Measurements from ENCODE around the gene WDFY2. TPM values are rescaled to one million over a fixed set of nuclear protein-coding genes. Genes with fewer than 3 reads are reported as not detected.

The WDFY2 gene
- total RNA-seq, 1 experiment from 2014 or later, result 14.1 TPM

GRCh38 chr13:51785712-51786424, 201.6 kb downstream of the WDFY2 start:
- no peak overlapping the region for H2AFZ ChIP-seq
- no TSS peak for BruUV-seq (replicated peaks)
- H3K9me3 ChIP-seq (ENCODE audit: insufficient read depth, low read depth), result no peaks in the 10 kb centered on the region

DNA sequence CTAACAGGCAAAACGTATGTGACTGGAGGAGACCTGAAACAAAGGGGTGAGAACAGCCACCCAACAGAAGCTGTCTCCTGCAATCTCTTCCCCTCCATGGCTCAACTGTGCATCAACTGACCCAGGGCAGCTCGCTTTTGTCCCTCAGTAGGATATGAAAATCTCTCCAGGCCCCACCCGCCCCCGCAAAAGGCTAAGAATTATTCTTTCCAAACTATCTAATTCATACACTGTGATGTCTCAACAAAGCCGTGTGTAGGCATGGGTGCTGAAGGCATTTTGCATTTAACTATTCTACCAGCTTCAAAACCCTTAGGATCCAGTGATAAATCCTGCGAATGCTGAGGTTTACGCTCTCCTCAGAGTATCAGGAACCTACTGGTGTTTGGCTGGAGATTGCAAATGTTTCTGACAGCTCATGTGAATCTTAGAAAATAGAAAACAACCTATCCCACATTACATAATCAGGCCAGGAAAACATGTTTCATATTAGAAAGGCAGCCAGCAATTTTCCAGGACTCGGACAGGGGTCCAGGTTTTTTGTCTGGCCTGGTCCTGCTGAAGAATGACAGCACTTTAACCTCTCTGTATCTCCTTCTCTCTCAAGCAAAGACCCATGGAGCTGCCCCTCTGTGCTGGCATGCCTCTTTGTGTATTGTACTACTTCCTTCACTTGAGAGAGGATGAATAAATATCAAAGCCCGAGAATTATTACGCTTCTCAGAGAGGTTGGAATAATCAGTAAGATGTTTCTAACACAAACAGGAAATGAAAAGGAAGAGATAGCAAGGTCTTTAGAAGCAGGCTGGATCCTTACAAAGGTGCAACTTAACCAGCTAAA, 202.4 kb downstream of the WDFY2 start:
- Histone ChIP-seq H3K9me3 (ENCODE audit: insufficient read depth, low read depth) (no peaks in the 10 kb centered on the region), H3K79me2 (ENCODE audit: low read depth) (no peaks in the 10 kb centered on the region), H3F3A (ENCODE audit: insufficient read depth, low read depth) (no peaks in the 10 kb centered on the region), H3K27ac (no peak overlapping the region), H3K4me1 (replicated peaks; ENCODE audit: insufficient read depth) (no peaks in the 10 kb centered on the region), H3K27me3 (ENCODE audit: insufficient read depth, low read depth) (no peaks in the 10 kb centered on the region), H3K4me2 (no peak overlapping the region), H4K20me1 (ENCODE audit: insufficient read depth) (no peaks in the 10 kb centered on the region), H3K9me2 (ENCODE audit: insufficient read depth) (no peaks in the 10 kb centered on the region; the same call in 1 of the 2 replicates), H3K4me3 (no peak overlapping the region), H2AFZ (no peak overlapping the region), H3K36me3 (ENCODE audit: low read depth) (no peaks in the 10 kb centered on the region)
- no peak for TF ChIP-seq CTCF (conservative IDR thresholded peaks at IDR 0.05)
- TF ChIP-seq EZH2 (IDR thresholded peaks at IDR 0.05; ENCODE audit: low read depth), result no peak
- ChIA-PET POLR2A (ENCODE audit: unreplicated experiment) (interaction anchor here (0.5 kb wide), 1 partner anchor 365 kb away, joined by 3 read pairs; no protein-coding TSS in a partner anchor), CTCF (no interaction called here)
- intact Hi-C loops (cut with micrococcal nuclease; ENCODE audit: unreplicated experiment), result no loop called here
- DNase-seq, result no peak
- no TSS peak for BruUV-seq (replicated peaks)

More at GRCh38 chr13:51785712-51786424, 201.6 kb downstream of the WDFY2 start:
- H3K36me3 ChIP-seq (ENCODE audit: low read depth), result no peaks in the 10 kb centered on the region
- no peak overlapping the region for H3K4me2 ChIP-seq
- no peaks in the 10 kb centered on the region; the same call in 1 of the 2 replicates for H3K9me2 ChIP-seq (ENCODE audit: insufficient read depth)
- CTCF ChIA-PET, result interaction anchor here (0.6 kb wide), 1 partner anchor 500 kb away, joined by 3 read pairs; no protein-coding TSS in a partner anchor
- POLR2A ChIA-PET (ENCODE audit: unreplicated experiment), result interaction anchor here (0.5 kb wide), 1 partner anchor 364 kb away, joined by 3 read pairs; no protein-coding TSS in a partner anchor
- H3K4me1 ChIP-seq (replicated peaks; ENCODE audit: insufficient read depth), result no peaks in the 10 kb centered on the region
- no peak overlapping the region for H3K4me3 ChIP-seq
- H4K20me1 ChIP-seq (ENCODE audit: insufficient read depth), result no peaks in the 10 kb centered on the region
- H3K27ac ChIP-seq, result no peak overlapping the region
- H3K79me2 ChIP-seq (ENCODE audit: low read depth), result no peaks in the 10 kb centered on the region
- no peak for TF ChIP-seq EZH2 (IDR thresholded peaks at IDR 0.05; ENCODE audit: low read depth)
- DNase-seq, result no peak
- intact Hi-C loops (cut with micrococcal nuclease; ENCODE audit: unreplicated experiment), result no loop called here
- no peaks in the 10 kb centered on the region for H3F3A ChIP-seq (ENCODE audit: insufficient read depth, low read depth)
- no peaks in the 10 kb centered on the region for H3K27me3 ChIP-seq (ENCODE audit: insufficient read depth, low read depth)

DNA sequence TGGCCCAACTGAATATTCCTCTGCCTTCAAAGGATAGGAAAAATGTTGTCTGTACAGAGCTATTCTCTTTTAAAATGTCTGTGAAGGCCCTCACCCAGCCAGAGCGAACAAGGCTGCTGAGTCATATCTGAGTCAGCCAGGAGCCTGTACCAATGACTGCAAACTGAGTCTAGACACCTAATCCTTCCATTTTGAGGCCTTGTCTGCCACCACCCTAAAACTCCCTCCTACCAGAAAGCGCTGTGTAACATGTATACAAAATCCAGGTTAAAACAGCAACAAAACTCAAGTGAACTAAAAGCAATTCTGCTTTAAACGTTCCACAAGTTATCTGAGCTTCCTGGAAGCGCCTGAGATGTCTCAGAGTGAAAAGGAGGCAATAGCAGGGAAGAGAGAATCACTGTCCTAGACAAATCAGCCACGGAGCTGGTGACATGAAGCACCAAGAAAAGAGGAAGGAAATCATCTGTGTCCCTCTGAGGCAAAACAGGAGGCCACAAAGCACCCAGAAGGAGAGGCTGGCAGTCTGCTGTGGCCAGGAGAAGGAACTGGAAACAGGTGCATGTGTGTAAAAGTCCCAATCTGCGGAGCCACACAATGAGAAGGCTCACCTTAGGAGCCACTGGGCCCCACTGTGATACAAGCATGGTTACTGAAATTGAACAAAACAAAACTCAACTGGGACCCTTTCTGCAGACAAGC, 209.5 kb downstream of the WDFY2 start:
- intact Hi-C loops (cut with micrococcal nuclease; ENCODE audit: unreplicated experiment), result loop anchor here (10.0 kb wide), 1 partner anchor 509 kb away; no protein-coding TSS in a partner anchor
- Histone ChIP-seq H3K4me3 (no peak overlapping the region), H4K20me1 (ENCODE audit: insufficient read depth) (no peaks in the 10 kb centered on the region), H2AFZ (peak overlapping the region; percentile 59; the same call in 1 of the 2 replicates), H3K9me3 (ENCODE audit: insufficient read depth, low read depth) (no peaks in the 10 kb centered on the region), H3F3A (ENCODE audit: insufficient read depth, low read depth) (peaks cover 5% of the 10 kb centered on the region; the same call in 1 of the 2 replicates), H3K27me3 (ENCODE audit: insufficient read depth, low read depth) (no peaks in the 10 kb centered on the region), H3K36me3 (ENCODE audit: low read depth) (no peaks in the 10 kb centered on the region), H3K27ac (peak overlapping the region; percentile 42), H3K4me2 (peak overlapping the region; percentile 25; the same call in 1 of the 2 replicates), H3K9me2 (ENCODE audit: insufficient read depth) (no peaks in the 10 kb centered on the region; the same call in 1 of the 2 replicates), H3K4me1 (replicated peaks; ENCODE audit: insufficient read depth) (peaks cover 10% of the 10 kb centered on the region), H3K79me2 (ENCODE audit: low read depth) (no peaks in the 10 kb centered on the region)
- no peak for TF ChIP-seq EZH2 (IDR thresholded peaks at IDR 0.05; ENCODE audit: low read depth)
- TF ChIP-seq CTCF (conservative IDR thresholded peaks at IDR 0.05), result no peak
- DNase-seq, result peak; percentile 59 to 61
- POLR2A ChIA-PET (ENCODE audit: unreplicated experiment), result interaction anchor here (0.6 to 0.8 kb wide), 4 partner anchors 12 to 341 kb away, joined by 3 to 14 read pairs (median 4); no protein-coding TSS in a partner anchor
- BruUV-seq (replicated peaks), result no TSS peak
- CTCF ChIA-PET, result no interaction called here

All from PC-9 (cell line).